Bone marrow (tissue), 2 donors: ENCODE results near the gene BACE2.
"Not testable (repeated sequence)": the region's sequence is repeated elsewhere in the genome, so short reads cannot be mapped to it uniquely, and the experiment has no call there.

Experiments
- DNase-seq, 2 donors: peaks; one replicate each; lab custom pipeline; 2025; lab: John Stamatoyannopoulos, UW

BACE2 gene

DNA sequence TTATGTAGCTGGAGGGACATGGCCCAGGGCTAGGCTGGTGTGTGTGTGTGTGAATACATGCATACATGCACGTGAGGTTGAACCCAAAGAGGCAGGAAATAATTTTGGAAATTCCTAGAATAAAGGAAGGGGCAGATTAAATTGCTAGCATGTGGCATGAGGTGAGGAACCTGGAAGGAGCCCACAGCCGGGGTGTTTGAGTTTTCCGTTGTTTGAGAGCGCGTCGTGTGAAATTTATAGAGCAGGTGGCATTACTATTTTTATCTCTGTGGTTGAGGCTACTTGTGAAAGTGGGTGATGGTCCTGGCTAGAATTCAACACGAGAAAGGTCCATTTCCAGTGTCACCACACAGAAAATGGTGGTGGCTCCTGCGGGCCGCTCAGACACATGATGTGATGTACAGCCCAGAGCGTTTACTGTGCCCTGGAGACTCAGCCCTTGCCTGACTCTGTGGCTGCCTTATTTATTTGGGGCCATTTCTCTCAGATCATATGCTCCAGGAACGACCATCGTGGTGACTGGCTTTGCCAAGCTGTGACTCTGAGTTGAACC is 48.0 kb downstream of the BACE2 start:
- no peak for DNase-seq

DNA sequence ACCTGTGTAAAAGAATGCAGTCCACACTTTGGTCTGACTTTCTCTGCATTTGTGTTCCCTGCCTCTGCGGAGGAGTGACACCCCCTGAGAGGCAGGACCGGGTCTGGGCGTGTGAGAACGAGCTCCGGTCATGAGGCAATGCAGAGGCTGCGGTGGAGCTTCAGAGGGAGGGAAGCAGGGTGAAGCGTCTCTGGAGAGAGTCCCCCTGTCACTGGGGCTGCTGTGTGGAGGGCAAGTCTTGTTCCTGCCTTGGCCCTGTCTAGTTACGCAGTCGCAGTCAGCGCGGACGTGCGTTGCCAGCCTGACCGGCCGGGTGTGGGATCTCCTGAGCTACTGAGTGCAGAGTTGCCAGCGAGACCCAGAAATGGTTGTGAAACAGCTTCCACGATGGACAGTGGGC is 48.5 kb downstream of the BACE2 start:
- no peak for DNase-seq

DNA sequence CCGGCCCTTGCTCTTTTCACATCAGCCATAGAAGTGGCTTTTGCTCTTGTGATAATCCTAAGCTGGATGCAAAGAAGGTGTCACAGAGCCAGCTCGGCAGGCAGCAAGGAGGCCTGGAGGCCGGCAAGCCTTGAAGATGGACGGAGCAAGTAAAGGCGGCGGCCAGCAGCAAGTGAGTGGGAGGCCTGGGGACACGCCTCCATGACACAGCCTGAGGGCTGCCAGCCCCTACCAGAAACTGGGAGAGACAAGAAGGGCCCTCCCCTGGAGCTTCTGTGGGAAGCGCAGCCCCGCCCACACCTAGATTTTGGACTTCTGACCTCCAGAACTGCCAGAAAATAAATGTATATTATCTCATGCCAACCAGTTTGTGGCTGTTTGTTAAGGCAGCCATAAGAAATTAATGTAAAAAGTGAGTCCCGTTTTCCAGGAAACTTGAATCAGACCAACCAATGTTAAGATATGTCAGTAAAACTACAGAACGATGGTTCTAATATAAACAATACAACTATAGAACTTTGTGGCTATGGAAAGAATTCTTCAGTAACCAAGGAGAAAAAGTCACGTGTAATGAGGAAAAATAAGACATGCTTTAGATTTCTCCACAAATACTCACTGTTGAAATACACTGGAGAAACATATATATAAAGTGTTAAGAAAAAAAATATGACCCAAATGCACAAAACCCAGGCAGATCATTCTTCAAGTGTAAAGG is 49.9 kb downstream of the BACE2 start:
- DNase-seq = no peak

DNA sequence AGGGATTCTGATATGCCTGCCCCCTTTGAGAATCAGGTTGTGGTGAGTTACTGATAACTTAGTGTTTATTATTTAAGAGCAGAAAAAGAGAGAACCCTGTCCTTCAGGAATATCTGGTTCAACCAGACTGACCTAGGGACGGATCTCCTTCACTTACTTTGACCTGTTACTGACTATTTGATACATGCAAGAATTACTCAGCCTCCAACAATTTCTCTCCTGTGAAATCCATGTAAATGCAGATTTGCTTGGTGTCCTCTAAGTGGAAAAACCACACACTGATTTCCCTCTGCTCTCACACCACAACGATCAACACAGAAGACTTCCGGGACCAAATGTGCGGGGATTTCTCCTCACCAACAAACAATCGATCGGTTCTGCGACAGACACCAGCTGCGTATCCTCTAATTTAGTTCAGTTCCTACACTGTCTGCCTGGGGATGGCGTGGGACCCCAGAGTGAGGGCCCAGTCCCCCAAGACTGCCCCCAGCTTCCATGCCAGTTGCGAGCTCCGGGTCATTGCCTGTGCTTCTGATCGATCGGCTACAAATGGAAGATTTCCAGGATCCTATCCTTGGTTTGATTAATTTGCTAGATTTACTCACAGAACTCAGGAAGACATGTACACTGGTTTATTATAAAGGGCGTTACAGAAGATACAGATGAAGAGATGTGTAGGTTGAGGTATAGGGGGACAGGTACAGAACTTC is 51.7 kb downstream of the BACE2 start:
- DNase-seq = no peak

DNA sequence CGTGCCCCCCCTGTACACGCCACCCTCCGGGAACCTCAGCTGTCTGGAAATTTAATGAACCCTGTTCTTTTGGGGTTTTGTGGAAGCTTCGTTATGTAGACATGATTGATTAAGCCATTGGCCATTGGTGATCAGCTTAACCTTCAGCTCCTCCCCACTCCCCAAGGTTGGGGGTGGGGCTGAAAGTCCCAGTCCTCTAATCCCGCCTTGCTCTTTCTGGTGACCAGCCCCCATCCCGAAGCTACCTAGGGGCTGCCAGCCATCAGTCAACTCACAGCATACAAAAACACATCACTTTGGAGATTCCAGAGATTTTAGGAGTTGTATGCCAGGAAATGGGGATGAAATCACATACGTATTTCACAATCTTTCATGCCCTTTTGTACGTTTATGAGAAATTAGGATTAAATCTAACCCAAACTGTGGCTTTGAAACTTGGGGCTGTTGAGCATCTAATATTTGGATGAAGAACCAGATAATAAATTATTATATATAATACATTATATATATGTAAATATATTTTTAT is 52.3 kb downstream of the BACE2 start:
- no peak for DNase-seq

GRCh38 chr21:41222247-41223068 is 54.5 kb downstream of the BACE2 start:
- DNase-seq = no peak

- DNase-seq = no peak
Observed at GRCh38 chr21:41226853-41227252, 58.9 kb downstream of the BACE2 start.

- DNase-seq = no peak
Observed at GRCh38 chr21:41227357-41228005, 59.5 kb downstream of the BACE2 start.

- no peak for DNase-seq
Observed at GRCh38 chr21:41228006-41228370, 60.0 kb downstream of the BACE2 start.

DNA sequence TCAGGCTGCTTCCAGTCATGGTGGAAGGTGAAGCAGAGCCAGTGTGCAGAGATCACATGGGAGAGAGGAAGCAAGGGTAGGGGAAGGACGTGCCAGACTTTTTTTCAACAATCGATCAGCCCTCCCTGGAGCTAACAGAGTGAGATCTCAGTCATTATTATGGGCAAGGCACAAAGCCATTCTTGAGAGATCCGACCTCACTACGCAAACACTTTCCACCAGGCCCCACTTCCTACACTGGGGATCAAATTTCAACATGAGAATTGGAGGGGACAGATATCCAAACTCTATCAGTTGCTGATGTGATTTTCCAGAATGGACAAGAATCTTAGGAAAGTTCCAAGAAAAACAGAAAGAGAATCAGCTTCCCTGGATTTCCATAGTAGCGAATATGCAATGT is 60.5 kb downstream of the BACE2 start:
- DNase-seq = no peak

GRCh38 chr21:41228958-41229357 is 61.0 kb downstream of the BACE2 start:
- no peak for DNase-seq

GRCh38 chr21:41229509-41230248 is 61.7 kb downstream of the BACE2 start:
- no peak for DNase-seq

DNA sequence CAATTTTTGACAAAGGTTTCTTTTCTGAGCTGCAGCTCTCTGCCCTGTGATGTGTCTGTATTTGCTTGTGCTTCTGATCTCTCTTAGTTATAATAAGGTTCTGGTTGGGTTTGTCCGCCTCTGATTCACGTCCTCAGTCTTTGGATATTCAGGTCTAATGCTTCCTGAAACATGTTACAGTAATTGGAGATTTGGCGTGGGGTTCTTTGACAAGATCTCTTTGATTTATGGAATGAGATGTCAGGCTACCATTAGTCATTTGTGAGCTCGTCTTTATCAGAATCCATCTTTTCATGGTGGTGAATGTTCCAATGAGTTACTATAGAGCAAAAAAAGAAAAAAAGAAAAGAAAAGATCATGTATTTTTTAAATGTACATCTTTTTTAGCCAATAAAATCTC is 62.5 kb downstream of the BACE2 start:
- DNase-seq = no peak

- no peak for DNase-seq
Observed at GRCh38 chr21:41231060-41231459, 63.1 kb downstream of the BACE2 start.

DNA sequence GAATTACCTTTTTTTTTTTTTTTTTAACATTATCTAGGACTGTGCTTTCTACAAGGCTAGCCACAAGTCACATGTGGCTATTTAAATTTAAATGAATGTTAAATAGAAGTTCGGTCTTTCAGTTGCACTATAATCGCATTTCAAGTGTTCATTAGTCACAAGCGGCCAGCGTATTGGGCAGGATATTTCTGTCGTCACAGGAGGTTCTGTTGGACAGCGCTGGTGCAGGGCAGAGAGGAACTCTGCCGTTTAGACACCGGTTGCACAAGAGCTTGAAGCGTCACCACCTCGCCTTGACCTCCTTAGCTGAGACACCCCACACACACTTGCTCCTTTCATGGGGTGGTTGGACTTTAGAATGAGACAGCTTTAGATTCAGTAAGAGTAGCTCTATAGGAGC is 64.1 kb downstream of the BACE2 start:
- no peak for DNase-seq

- DNase-seq = no peak
Observed at GRCh38 chr21:41233916-41234315, 66.0 kb downstream of the BACE2 start.

GRCh38 chr21:41234569-41234968 is 66.6 kb downstream of the BACE2 start:
- DNase-seq = no peak

DNA sequence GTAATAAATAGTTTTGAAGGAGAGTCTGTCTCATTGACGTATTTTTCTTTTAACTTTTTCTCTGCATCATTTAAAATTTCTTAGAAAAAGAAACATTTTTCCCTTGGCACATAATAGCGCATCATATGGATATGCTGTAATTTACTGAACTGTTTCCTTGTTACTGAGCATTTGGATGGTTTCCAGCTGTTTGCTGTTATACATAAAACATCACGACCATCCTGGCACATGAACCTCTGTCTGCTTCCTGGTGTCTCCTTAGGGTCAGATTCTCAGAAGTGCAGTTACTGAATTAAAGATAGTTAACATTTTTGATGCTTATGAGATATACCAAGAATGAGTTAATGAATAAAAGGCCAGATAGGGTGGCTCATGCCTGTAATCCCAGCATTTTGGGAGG is 67.2 kb downstream of the BACE2 start:
- DNase-seq = no peak

DNA sequence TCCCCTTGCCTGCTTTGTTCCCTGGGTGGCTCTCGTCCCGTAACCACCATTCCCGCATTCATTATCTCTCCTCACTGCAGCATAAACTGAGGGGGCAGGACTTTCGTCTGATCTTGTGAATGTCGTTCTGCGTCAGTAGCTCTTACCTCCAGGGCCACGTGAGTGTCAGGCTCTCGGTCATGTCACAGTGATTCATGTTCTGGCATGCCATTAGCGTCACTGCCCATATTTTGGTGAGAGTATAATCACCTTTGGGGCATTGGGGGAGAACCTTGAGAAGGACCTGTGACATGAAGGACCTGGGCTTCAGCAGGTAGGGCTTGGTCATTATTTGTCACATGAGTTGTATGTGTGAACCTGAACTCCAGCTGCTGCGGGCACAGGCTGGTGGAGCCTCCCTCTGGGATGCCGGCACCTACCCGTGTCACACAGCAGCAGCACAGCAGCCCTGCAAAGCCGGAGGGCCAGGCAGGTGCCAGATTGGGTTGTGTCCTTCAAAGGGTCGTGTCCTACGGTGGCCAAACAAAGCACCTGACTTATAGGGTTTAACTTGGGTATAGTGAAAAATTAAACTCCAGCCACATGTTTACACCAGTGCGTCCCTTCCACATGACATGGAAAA is 68.5 kb downstream of the BACE2 start:
- DNase-seq = no peak

GRCh38 chr21:41238081-41238796 is 70.3 kb downstream of the BACE2 start:
- DNase-seq = not testable (repeated sequence)
